Astrocyte (in vitro differentiated cells and primary cell): ENCODE data around the gene CREB5. TPM values are rescaled to one million over a fixed set of nuclear protein-coding genes. Genes with fewer than 3 reads are reported as not detected.

Source experiments
- DNase-seq: peaks from one replicate; pipeline ENCODE4 v3.0.0-alpha.2; 2010; ENCODE audit warnings: low read depth
- FAIRE-seq: peaks from 2 replicates; lab custom pipeline; 2011; peaks lifted over from hg19 to GRCh38; lab: Jason Lieb, UNC
- H2AFZ ChIP-seq: 2 replicates; pipeline ENCODE4 v1.6.0; 2012; ENCODE audit warnings: low read depth, low read length, inconsistent platforms
- H3K27ac ChIP-seq: 2 replicates; pipeline ENCODE4 v1.5.1; 2011; ENCODE audit warnings: low read depth, low read length, inconsistent platforms
- H3K27me3 ChIP-seq: 2 replicates; pipeline ENCODE4 v1.6.0; 2011; ENCODE audit warnings: low read length, inconsistent platforms; ENCODE audit not compliant: insufficient read depth
- H3K36me3 ChIP-seq: 2 replicates; pipeline ENCODE4 v1.5.1; 2011; ENCODE audit warnings: low read length, inconsistent platforms; ENCODE audit not compliant: insufficient read depth
- H3K4me1 ChIP-seq: 2 replicates; pipeline ENCODE4 v1.5.1; 2011; ENCODE audit warnings: low read length, inconsistent platforms; ENCODE audit not compliant: insufficient read depth
- H3K4me2 ChIP-seq: 2 replicates; pipeline ENCODE4 v1.6.0; 2012; ENCODE audit warnings: low read length, inconsistent platforms
- H3K4me3 ChIP-seq: 2 replicates; pipeline ENCODE4 v1.5.1; 2011; ENCODE audit warnings: low read depth, mild to moderate bottlenecking, low read length, inconsistent platforms; ENCODE audit not compliant: insufficient read depth
- H3K79me2 ChIP-seq: 2 replicates; pipeline ENCODE4 v1.6.0; 2012; ENCODE audit warnings: mild to moderate bottlenecking, low read length, inconsistent platforms; ENCODE audit not compliant: insufficient read depth
- H3K9ac ChIP-seq: 2 replicates; pipeline ENCODE4 v1.6.0; 2012; ENCODE audit warnings: mild to moderate bottlenecking, low read length, inconsistent platforms
- H3K9me3 ChIP-seq: 2 replicates; pipeline ENCODE4 v1.5.1; 2012; ENCODE audit warnings: low read depth, mild to moderate bottlenecking, low read length, inconsistent platforms; ENCODE audit not compliant: insufficient read depth
- H4K20me1 ChIP-seq: 2 replicates; pipeline ENCODE4 v1.6.0; 2012; ENCODE audit warnings: low read length, inconsistent platforms; ENCODE audit not compliant: insufficient read depth
- H3K27ac Mint-ChIP-seq: one replicate; pipeline ENCODE4 v1.8.0; 2021; ENCODE audit warnings: mild to moderate bottlenecking, mixed read lengths; ENCODE audit not compliant: unreplicated experiment
- H3K27me3 Mint-ChIP-seq: one replicate; pipeline ENCODE4 v1.8.0; 2021; ENCODE audit warnings: low read depth, mixed read lengths; ENCODE audit not compliant: unreplicated experiment
- H3K36me3 Mint-ChIP-seq: one replicate; pipeline ENCODE4 v1.8.0; 2021; ENCODE audit warnings: low read depth, mixed read lengths; ENCODE audit not compliant: unreplicated experiment
- H3K4me1 Mint-ChIP-seq: one replicate; pipeline ENCODE4 v1.8.0; 2021; ENCODE audit warnings: low read depth, mixed read lengths; ENCODE audit not compliant: unreplicated experiment
- H3K4me3 Mint-ChIP-seq: one replicate; pipeline ENCODE4 v1.8.0; 2021; ENCODE audit warnings: mild to moderate bottlenecking, moderate library complexity, mixed read lengths; ENCODE audit not compliant: unreplicated experiment
- H3K9me3 Mint-ChIP-seq: one replicate; pipeline ENCODE4 v1.8.0; 2021; ENCODE audit warnings: mild to moderate bottlenecking, mixed read lengths; ENCODE audit not compliant: unreplicated experiment
- CTCF ChIP-seq: IDR thresholded peaks from 2 replicates; pipeline ENCODE4 v1.5.1; 2011; ENCODE audit warnings: low read depth, mild to moderate bottlenecking, inconsistent platforms, low read length, moderate library complexity; ENCODE audit not compliant: insufficient read depth
- EZH2 ChIP-seq: IDR thresholded peaks from 2 replicates; pipeline ENCODE4 v1.6.1; 2012; ENCODE audit warnings: mild to moderate bottlenecking, low read length, inconsistent platforms; ENCODE audit not compliant: insufficient read depth
- total RNA-seq: library from RNA; stranded (reverse); gene quantifications from 2 replicates; pipeline ENCODE4 v1.2.1, GENCODE V29; 2021

The CREB5 gene
- total RNA-seq, 1 donor from 2014 or later, result 25.4 TPM

GRCh38 chr7:28643584-28644340, 231.4 kb downstream of the CREB5 start:
- no peak for DNase-seq
- Histone ChIP-seq H3K4me1 (no peaks in the 10 kb centered on the region), H4K20me1 (no peaks in the 10 kb centered on the region), H3K27me3 (no peaks in the 10 kb centered on the region), H3K36me3 (no peaks in the 10 kb centered on the region), H3K4me2 (no peak overlapping the region), H2AFZ (no peak overlapping the region), H3K79me2 (no peaks in the 10 kb centered on the region), H3K4me3 (no peak overlapping the region), H3K27ac (no peak overlapping the region), H3K9ac (no peak overlapping the region), H3K9me3 (no peaks in the 10 kb centered on the region)
- H3K36me3 Mint-ChIP-seq, result no peaks in the 10 kb centered on the region
- H3K27ac Mint-ChIP-seq, result peak overlapping the region; percentile 34
- H3K27me3 Mint-ChIP-seq, result no peaks in the 10 kb centered on the region
- peaks cover 23% of the 10 kb centered on the region for H3K4me1 Mint-ChIP-seq
- peaks cover 2% of the 10 kb centered on the region for H3K9me3 Mint-ChIP-seq
- TF ChIP-seq EZH2, result no peak
- no peak for TF ChIP-seq CTCF
- H3K4me3 Mint-ChIP-seq, result no peak overlapping the region
- no peak for FAIRE-seq

DNA sequence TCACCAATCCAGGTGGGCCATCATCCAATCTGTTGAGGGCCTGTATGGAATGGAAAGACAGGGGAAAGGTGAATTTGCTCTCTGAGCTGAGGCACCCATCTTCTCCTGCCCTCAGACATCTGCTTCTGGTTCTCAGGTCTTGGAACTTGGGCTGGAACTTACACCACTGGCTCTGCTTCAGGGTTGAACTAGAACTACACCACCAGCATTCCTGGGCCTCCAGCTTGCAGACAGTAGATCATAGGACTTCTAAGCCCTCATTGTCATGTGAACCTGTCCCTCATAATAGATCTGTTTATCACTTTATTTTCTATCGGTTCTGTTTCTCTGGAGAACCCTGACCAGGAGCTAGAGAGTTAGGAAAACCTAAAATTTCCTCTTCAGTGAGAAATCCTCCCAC, 233.5 kb downstream of the CREB5 start:
- no peak for DNase-seq
- H3K9ac ChIP-seq, result no peak overlapping the region
- H3K4me3 Mint-ChIP-seq, result no peak overlapping the region
- no peak overlapping the region for H2AFZ ChIP-seq
- no peaks in the 10 kb centered on the region for H3K27me3 Mint-ChIP-seq
- no peaks in the 10 kb centered on the region for H3K9me3 ChIP-seq
- H3K4me3 ChIP-seq, result no peak overlapping the region
- no peak overlapping the region for H3K27ac ChIP-seq
- no peaks in the 10 kb centered on the region for H3K36me3 Mint-ChIP-seq
- no peaks in the 10 kb centered on the region for H3K4me1 ChIP-seq
- H3K4me2 ChIP-seq, result no peak overlapping the region
- no peaks in the 10 kb centered on the region for H3K79me2 ChIP-seq
- no peak for FAIRE-seq
- TF ChIP-seq CTCF, result no peak
- no peak for TF ChIP-seq EZH2
- H3K4me1 Mint-ChIP-seq, result peaks cover 14% of the 10 kb centered on the region
- H3K27me3 ChIP-seq, result no peaks in the 10 kb centered on the region
- no peak overlapping the region for H3K27ac Mint-ChIP-seq
- no peaks in the 10 kb centered on the region for H3K36me3 ChIP-seq
- H3K9me3 Mint-ChIP-seq, result peaks cover 2% of the 10 kb centered on the region
- H4K20me1 ChIP-seq, result no peaks in the 10 kb centered on the region
